K562 (cell line): ENCODE results near the gene USP6. TPM values are rescaled to one million over a fixed set of nuclear protein-coding genes. Genes with fewer than 3 reads are reported as not detected.
"Not testable (repeated sequence)": the region's sequence is repeated elsewhere in the genome, so short reads cannot be mapped to it uniquely, and the experiment has no call there.

ENCODE experiments used
- ATAC-seq: fragments of 200-7000 bp; cut with Tn5 transposase; 3 replicates; pipeline ENCODE4 v1.9.1; 2020; ENCODE audit warnings: moderate library complexity
- BruUV-seq: library from RNA; stranded (reverse); fragments of 400-500 nt; replicated peaks from 2 replicates; lab custom pipeline; 2021; lab: Mats Ljungman, UMichigan
- CTCF ChIA-PET: fragments of 300-600 bp; formaldehyde crosslinking; extraction: SDS; loops from one replicate; lab custom pipeline; 2021; ENCODE audit warnings: low intra/inter-chr PET ratio; lab: Yijun Ruan, JAX
- POLR2A ChIA-PET: fragments of 300-600, 350-650 bp; sonication (Branson Sonifier 250); formaldehyde crosslinking; extraction: SDS; loops from one replicate; lab custom pipeline; 2021; ENCODE audit warnings: antibody characterized with exemption, inconsistent platforms; lab: Yijun Ruan, JAX
- DNase-seq, 4 experiments: peaks; one replicate each; pipeline versions ENCODE4 v3.0.0 to v3.0.0-alpha.2; 2011 to 2018; ENCODE audit warnings: low spot score in 3 of 4, mixed read lengths in 3 of 4; ENCODE audit errors: extremely low read depth in 1 of 4
- FAIRE-seq: peaks from 2 replicates; lab custom pipeline; 2011; peaks lifted over from hg19 to GRCh38; lab: Jason Lieb, UNC
- H2AFZ ChIP-seq: 2 replicates; pipeline ENCODE4 v1.6.0; 2011; ENCODE audit warnings: low read depth, low read length, control low read depth, inconsistent platforms
- H3K27ac ChIP-seq: fragments of 200-600 bp; 3 replicates; pipeline ENCODE4 v1.8.0; 2011; ENCODE audit warnings: low read depth, mild to moderate bottlenecking, control low read depth, inconsistent platforms, low read length, moderate library complexity, mixed read lengths; ENCODE audit errors: extremely low read depth
- H3K27me3 ChIP-seq, 2 experiments: fragments of 300-600 bp in 1 of 2; 2 replicates in 1 of 2; 3 replicates in 1 of 2; pipeline versions ENCODE4 v1.6.0 to v1.8.0; 2011; ENCODE audit warnings: inconsistent platforms in 2 of 2, low read length in 2 of 2, mild to moderate bottlenecking in 1 of 2, mixed read lengths in 1 of 2, moderate library complexity in 1 of 2; ENCODE audit not compliant: control insufficient read depth in 2 of 2, insufficient read depth in 2 of 2
- H3K36me3 ChIP-seq: fragments of 300-600 bp; 3 replicates; pipeline ENCODE4 v1.8.0; 2011; ENCODE audit warnings: mild to moderate bottlenecking, low read length, inconsistent platforms; ENCODE audit not compliant: control insufficient read depth, insufficient read depth
- H3K4me1 ChIP-seq, 2 experiments: fragments of 200-600 bp in 1 of 2; replicated peaks in 1 of 2; 2 replicates in 1 of 2; 3 replicates in 1 of 2; pipeline versions ENCODE4 v1.5.1 to v1.8.0; 2011; ENCODE audit warnings: inconsistent platforms in 2 of 2, low read length in 2 of 2, mild to moderate bottlenecking in 1 of 2, mixed read lengths in 1 of 2, moderate library complexity in 1 of 2; ENCODE audit not compliant: control insufficient read depth in 2 of 2, insufficient read depth in 2 of 2
- H3K4me2 ChIP-seq: 2 replicates; pipeline ENCODE4 v1.6.1; 2011; ENCODE audit warnings: low read length, control low read depth, inconsistent platforms, mixed read lengths; ENCODE audit not compliant: insufficient read depth
- H3K4me3 ChIP-seq: fragments of 200-600 bp; sonication (generic), shearing (Covaris generic); 2 replicates; pipeline ENCODE4 v1.5.1; 2016; ENCODE audit warnings: control low read depth, inconsistent platforms
- H3K79me2 ChIP-seq: fragments of 200-600 bp; 3 replicates; pipeline ENCODE4 v1.8.0; 2011; ENCODE audit warnings: low read length, inconsistent platforms; ENCODE audit not compliant: control insufficient read depth, insufficient read depth
- H3K9ac ChIP-seq, 2 experiments: 2 replicates each; pipeline versions ENCODE4 v1.6.0 to v1.6.1; 2011; ENCODE audit warnings: low read depth in 2 of 2, low read length in 2 of 2, control low read depth in 1 of 2, inconsistent platforms in 1 of 2, mild to moderate bottlenecking in 1 of 2, mixed read lengths in 1 of 2; ENCODE audit not compliant: insufficient read depth in 1 of 2
- H3K9me1 ChIP-seq: one replicate; pipeline ENCODE4 v1.6.0; 2011; ENCODE audit warnings: inconsistent platforms, mild to moderate bottlenecking, low read length, moderate library complexity; ENCODE audit not compliant: control insufficient read depth, insufficient read depth
- H3K9me3 ChIP-seq: replicated peaks from 2 replicates; pipeline ENCODE4 v1.5.1; 2011; ENCODE audit warnings: low read depth, low read length, inconsistent platforms; ENCODE audit not compliant: control insufficient read depth, insufficient read depth
- H4K20me1 ChIP-seq: replicated peaks from 2 replicates; pipeline ENCODE4 v1.6.1; 2011; ENCODE audit warnings: low read length, inconsistent platforms, mixed read lengths; ENCODE audit not compliant: control insufficient read depth, insufficient read depth
- CREB1 ChIP-seq, 2 experiments: sonication (generic) in 1 of 2; formaldehyde crosslinking in 1 of 2; IDR thresholded peaks; 2 replicates each; pipeline versions ENCODE4 v1.6.1 to v1.8.0; 2012 to 2022; ENCODE audit warnings: inconsistent platforms in 1 of 2, mild to moderate bottlenecking in 1 of 2, missing genetic modification reagents in 1 of 2, moderate library complexity in 1 of 2
- L3MBTL2 ChIP-seq: fragments of 450-650 bp; IDR thresholded peaks from 2 replicates; pipeline ENCODE4 v1.6.1; 2016; ENCODE audit warnings: mild to moderate bottlenecking, moderate library complexity
- WGBS: fragments of 100-300 bp; shearing (Covaris generic); methylation state at CpG from one replicate; pipeline ENCODE4 v1.1.6; 2016; ENCODE audit warnings: low coverage, mixed read lengths; ENCODE audit not compliant: insufficient coverage; ENCODE audit errors: missing lambda C conversion rate; 5-methylcytosine and 5-hydroxymethylcytosine counted together
- in situ Hi-C: fragments of 300-500 bp; cut with MboI; formaldehyde crosslinking; loops from 4 replicates; pipeline ENCODE4 v1.15.0; 2018; ENCODE audit warnings: inconsistent platforms, mixed read lengths
- intact Hi-C: fragments of 100-400 bp; cut with micrococcal nuclease; formaldehyde crosslinking; loops from 2 replicates; pipeline ENCODE4 v1.14.2; 2022
- polyA plus RNA-seq, 8 experiments: library from polyadenylated mRNA; depleted of rRNA in 4 of 8; stranded (reverse) in 5 of 8; unstranded in 3 of 8; fragments of >200 nt; fragmentation: Nextera tagmentation in 2 of 8; fragmentation: Illumina TruSeq in 1 of 8; extraction: Ambion mirVana in 2 of 8; extraction: Trizol in 1 of 8; gene quantifications; 2 replicates each; pipeline versions ENCODE4 v1.2.1 to v1.2.3, GENCODE V29; 2011 to 2014; ENCODE audit warnings: inconsistent platforms in 1 of 8, missing spikeins in 1 of 8
- total RNA-seq, 7 experiments: library from RNA; depleted of rRNA in 6 of 7; stranded (reverse); fragments of >200 nt in 6 of 7; fragmentation: Illumina TruSeq in 2 of 7; extraction: Trizol in 2 of 7; gene quantifications; 2 replicates each; pipeline versions ENCODE4 v1.2.1 to v1.2.3, GENCODE V29; 2011 to 2021; ENCODE audit warnings: low replicate concordance in 1 of 7
- TF ChIP-seq, protein P1 (sequence below): fragments of 450-650 bp; IDR thresholded peaks from 2 replicates; pipeline ENCODE4 v1.6.1; 2016; ENCODE audit warnings: mild to moderate bottlenecking, moderate library complexity

The USP6 gene
- total and polyA plus RNA-seq, 9 of the 15 experiments (the other 6 are each of a cell fraction or from before 2014, with no cell fraction given), result 0.01 to 0.09 (median 0.04) TPM; not detected in 4

DNA sequence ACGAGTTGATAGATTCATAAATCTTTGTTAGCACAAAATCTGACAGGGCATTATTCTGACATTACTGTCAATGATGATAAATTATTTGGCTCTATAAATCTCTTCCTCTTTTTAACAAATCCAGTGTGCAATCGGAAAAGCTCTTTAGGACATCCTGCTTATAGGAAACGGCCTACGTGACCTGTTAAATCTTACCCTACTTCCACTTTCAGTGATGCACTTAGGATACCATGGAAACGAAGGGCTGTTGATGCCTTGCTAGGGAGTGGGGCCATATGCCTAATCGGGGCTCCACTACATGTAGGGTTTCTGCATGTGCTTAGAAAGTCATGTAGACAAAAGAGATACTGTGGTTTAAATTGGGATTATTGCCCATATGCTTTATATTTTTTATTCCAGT, 48.6 kb downstream of the USP6 start (continued):
- TF ChIP-seq CREB1 (IDR thresholded peaks at IDR 0.05) (no peak), CREB1 (CRISPR knock-in tag; IDR thresholded peaks at IDR 0.05) (no peak)

DNA sequence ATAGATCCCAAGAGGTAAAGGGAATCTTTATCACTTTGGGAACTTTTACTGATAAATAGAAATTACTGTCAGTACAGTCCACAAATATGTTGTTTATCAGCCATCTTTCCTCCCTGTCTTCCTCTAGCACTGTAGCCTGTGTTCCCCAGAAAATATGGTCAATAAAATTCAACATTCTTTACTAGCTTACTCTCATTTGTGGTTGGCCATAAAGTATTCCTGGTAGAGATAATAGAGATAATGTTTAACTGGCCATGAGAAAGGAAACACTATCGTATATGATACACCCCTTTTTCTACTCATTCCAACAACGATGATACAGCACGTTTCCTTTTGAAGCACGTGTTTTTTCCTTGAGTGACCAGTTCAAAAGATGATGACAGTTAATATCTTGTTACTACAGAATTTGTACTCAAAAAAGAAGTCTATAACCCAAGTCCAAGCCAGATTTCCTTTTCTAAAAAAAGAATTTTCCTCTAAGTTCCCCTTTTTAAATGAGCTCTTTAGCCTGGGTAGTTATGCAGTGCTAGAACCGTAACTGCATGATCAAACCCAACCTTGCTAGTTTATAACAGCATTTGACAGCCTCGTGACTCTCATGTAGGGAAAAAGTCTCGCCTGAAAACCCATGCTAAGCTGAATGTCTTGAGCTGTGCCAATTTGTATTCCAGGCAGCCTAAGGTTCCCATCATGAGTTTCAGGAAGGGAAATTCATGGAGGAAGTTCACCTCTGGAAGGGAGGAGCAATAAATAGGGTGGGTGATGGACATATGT, 50.1 kb downstream of the USP6 start:
- H3K9me1 ChIP-seq, H3K27ac ChIP-seq, H3K36me3 ChIP-seq, H3K4me2 ChIP-seq, ATAC-seq, H4K20me1 ChIP-seq, H3K9me3 ChIP-seq, H3K79me2 ChIP-seq, H3K4me3 ChIP-seq, FAIRE-seq, BruUV-seq, intact Hi-C loops, H3K27me3 ChIP-seq, DNase-seq, in situ Hi-C loops, POLR2A ChIA-PET, H3K4me1 ChIP-seq, CTCF ChIA-PET, H3K9ac ChIP-seq: not testable (repeated sequence)
- 34% methylated on average over 3 of the region's 7 CpGs for WGBS
- TF ChIP-seq L3MBTL2, result peak; percentile 48
- TF ChIP-seq, protein P1, sequence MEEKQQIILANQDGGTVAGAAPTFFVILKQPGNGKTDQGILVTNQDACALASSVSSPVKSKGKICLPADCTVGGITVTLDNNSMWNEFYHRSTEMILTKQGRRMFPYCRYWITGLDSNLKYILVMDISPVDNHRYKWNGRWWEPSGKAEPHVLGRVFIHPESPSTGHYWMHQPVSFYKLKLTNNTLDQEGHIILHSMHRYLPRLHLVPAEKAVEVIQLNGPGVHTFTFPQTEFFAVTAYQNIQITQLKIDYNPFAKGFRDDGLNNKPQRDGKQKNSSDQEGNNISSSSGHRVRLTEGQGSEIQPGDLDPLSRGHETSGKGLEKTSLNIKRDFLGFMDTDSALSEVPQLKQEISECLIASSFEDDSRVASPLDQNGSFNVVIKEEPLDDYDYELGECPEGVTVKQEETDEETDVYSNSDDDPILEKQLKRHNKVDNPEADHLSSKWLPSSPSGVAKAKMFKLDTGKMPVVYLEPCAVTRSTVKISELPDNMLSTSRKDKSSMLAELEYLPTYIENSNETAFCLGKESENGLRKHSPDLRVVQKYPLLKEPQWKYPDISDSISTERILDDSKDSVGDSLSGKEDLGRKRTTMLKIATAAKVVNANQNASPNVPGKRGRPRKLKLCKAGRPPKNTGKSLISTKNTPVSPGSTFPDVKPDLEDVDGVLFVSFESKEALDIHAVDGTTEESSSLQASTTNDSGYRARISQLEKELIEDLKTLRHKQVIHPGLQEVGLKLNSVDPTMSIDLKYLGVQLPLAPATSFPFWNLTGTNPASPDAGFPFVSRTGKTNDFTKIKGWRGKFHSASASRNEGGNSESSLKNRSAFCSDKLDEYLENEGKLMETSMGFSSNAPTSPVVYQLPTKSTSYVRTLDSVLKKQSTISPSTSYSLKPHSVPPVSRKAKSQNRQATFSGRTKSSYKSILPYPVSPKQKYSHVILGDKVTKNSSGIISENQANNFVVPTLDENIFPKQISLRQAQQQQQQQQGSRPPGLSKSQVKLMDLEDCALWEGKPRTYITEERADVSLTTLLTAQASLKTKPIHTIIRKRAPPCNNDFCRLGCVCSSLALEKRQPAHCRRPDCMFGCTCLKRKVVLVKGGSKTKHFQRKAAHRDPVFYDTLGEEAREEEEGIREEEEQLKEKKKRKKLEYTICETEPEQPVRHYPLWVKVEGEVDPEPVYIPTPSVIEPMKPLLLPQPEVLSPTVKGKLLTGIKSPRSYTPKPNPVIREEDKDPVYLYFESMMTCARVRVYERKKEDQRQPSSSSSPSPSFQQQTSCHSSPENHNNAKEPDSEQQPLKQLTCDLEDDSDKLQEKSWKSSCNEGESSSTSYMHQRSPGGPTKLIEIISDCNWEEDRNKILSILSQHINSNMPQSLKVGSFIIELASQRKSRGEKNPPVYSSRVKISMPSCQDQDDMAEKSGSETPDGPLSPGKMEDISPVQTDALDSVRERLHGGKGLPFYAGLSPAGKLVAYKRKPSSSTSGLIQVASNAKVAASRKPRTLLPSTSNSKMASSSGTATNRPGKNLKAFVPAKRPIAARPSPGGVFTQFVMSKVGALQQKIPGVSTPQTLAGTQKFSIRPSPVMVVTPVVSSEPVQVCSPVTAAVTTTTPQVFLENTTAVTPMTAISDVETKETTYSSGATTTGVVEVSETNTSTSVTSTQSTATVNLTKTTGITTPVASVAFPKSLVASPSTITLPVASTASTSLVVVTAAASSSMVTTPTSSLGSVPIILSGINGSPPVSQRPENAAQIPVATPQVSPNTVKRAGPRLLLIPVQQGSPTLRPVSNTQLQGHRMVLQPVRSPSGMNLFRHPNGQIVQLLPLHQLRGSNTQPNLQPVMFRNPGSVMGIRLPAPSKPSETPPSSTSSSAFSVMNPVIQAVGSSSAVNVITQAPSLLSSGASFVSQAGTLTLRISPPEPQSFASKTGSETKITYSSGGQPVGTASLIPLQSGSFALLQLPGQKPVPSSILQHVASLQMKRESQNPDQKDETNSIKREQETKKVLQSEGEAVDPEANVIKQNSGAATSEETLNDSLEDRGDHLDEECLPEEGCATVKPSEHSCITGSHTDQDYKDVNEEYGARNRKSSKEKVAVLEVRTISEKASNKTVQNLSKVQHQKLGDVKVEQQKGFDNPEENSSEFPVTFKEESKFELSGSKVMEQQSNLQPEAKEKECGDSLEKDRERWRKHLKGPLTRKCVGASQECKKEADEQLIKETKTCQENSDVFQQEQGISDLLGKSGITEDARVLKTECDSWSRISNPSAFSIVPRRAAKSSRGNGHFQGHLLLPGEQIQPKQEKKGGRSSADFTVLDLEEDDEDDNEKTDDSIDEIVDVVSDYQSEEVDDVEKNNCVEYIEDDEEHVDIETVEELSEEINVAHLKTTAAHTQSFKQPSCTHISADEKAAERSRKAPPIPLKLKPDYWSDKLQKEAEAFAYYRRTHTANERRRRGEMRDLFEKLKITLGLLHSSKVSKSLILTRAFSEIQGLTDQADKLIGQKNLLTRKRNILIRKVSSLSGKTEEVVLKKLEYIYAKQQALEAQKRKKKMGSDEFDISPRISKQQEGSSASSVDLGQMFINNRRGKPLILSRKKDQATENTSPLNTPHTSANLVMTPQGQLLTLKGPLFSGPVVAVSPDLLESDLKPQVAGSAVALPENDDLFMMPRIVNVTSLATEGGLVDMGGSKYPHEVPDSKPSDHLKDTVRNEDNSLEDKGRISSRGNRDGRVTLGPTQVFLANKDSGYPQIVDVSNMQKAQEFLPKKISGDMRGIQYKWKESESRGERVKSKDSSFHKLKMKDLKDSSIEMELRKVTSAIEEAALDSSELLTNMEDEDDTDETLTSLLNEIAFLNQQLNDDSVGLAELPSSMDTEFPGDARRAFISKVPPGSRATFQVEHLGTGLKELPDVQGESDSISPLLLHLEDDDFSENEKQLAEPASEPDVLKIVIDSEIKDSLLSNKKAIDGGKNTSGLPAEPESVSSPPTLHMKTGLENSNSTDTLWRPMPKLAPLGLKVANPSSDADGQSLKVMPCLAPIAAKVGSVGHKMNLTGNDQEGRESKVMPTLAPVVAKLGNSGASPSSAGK, result 0 out of 2 replicates have a peak, but pooled peaks have one; percentile 13
- H2AFZ ChIP-seq, result peak overlapping the region; percentile 66
